Left colon (tissue), 2 donors: Measurements from ENCODE around the gene CHIT1. TPM values are rescaled to one million over a fixed set of nuclear protein-coding genes. Genes with fewer than 3 reads are reported as not detected.

ENCODE experiments used
- ATAC-seq: fragments of 200-7000 bp; cut with Tn5 transposase; one replicate; pipeline ENCODE4 v1.9.1; 2020; ENCODE audit warnings: mild to moderate bottlenecking, moderate library complexity
- DNase-seq, 2 donors: peaks; one replicate each; pipeline ENCODE4 v3.0.0-alpha.2; 2020
- intact Hi-C, 2 donors: fragments of 100-400 bp; cut with DNase I in 1 of 2; cut with micrococcal nuclease in 1 of 2; formaldehyde crosslinking; loops; one replicate each; pipeline versions ENCODE4 v1.11.2 to v1.14.0; 2022; cut with DNase I, micrococcal nuclease
- long read RNA-seq: library from polyadenylated mRNA; unstranded; transcript quantifications from one replicate; pipeline ENCODE4 v2.0.0, GENCODE V29; 2021
- total RNA-seq, 2 donors: library from RNA; stranded (reverse); fragmentation: NEBNext Ultra II Directional; extraction: Animal tissue kit (Norgen Biotek cat#: 25700); gene quantifications; one replicate each; pipeline ENCODE4 v1.2.1, GENCODE V29; 2021
- donor health status: DM: no; HTN: no; CAD: no.
- donor health status: DM: yes; HTN: yes; CAD: no.

Gene CHIT1
- under 1 TPM in 1 of 2 donors, not detected in 1; 0.40 TPM for total RNA-seq
- long read RNA-seq = 0 reads

GRCh38 chr1:203229471-203230135 is at the start of gene CHIT1:
TSS of gene CHIT1 (minus strand) at chr1:203229673. CDS start at chr1:203229636, 37 bp downstream.
- no peak for DNase-seq
- ATAC-seq = no peak
- intact Hi-C loops = no loop called here

- DNase-seq (no peak), ATAC-seq (no peak)
- intact Hi-C loops = no loop called here
These were observed 49.5 kb upstream of the CHIT1 start for GRCh38 chr1:203278885-203279406.

GRCh38 chr1:203278082-203278884 is 48.8 kb upstream of the CHIT1 start:
- intact Hi-C loops = no loop called here
- peak; percentile 75 to 91 for DNase-seq
- ATAC-seq = peak; percentile 44

GRCh38 chr1:203276916-203277545 is 47.6 kb upstream of the CHIT1 start:
- ATAC-seq = no peak
- intact Hi-C loops = no loop called here
- DNase-seq = no peak

GRCh38 chr1:203276408-203276807 is 46.9 kb upstream of the CHIT1 start:
- ATAC-seq = no peak
- intact Hi-C loops = no loop called here
- peak in 1 of 2 donors; percentile 6 for DNase-seq

- no peak for ATAC-seq
- intact Hi-C loops = no loop called here
- peak in 1 of 2 donors; percentile 7 for DNase-seq
These were observed 46.3 kb upstream of the CHIT1 start for GRCh38 chr1:203275656-203276272.

- ATAC-seq (no peak), DNase-seq (peak; percentile 33 to 65)
- intact Hi-C loops = loop anchor here (5.0 kb wide), 5 partner anchors 53 to 208 kb away; no protein-coding TSS in a partner anchor
These were observed 45.3 kb upstream of the CHIT1 start for GRCh38 chr1:203274603-203275381.

- ATAC-seq (no peak), DNase-seq (peak; percentile 66 to 72)
- intact Hi-C loops = loop anchor here (5.0 kb wide), 5 partner anchors 53 to 208 kb away; no protein-coding TSS in a partner anchor
These were observed 44.6 kb upstream of the CHIT1 start for GRCh38 chr1:203273869-203274602.

- peak; percentile 79 for ATAC-seq
- peak; percentile 87 to 92 for DNase-seq
- intact Hi-C loops = loop anchor here (5.0 kb wide), 5 partner anchors 54 to 209 kb away; no protein-coding TSS in a partner anchor
These were observed 43.9 kb upstream of the CHIT1 start for GRCh38 chr1:203273206-203273868.

- peak in 1 of 2 donors; percentile 29 for DNase-seq
- ATAC-seq = no peak
- intact Hi-C loops = loop anchor here (5.0 kb wide), 5 partner anchors 55 to 210 kb away; no protein-coding TSS in a partner anchor
These were observed 43.2 kb upstream of the CHIT1 start for GRCh38 chr1:203272633-203273205.

GRCh38 chr1:203271962-203272632 is 42.6 kb upstream of the CHIT1 start:
- ATAC-seq = peak; percentile 8
- intact Hi-C loops = loop anchor here (5.0 kb wide), 5 partner anchors 55 to 210 kb away; no protein-coding TSS in a partner anchor
- peak; percentile 28 to 65 for DNase-seq

- intact Hi-C loops = loop anchor here (5.0 kb wide), 5 partner anchors 56 to 211 kb away; no protein-coding TSS in a partner anchor
- peak; percentile 75 to 82 for DNase-seq
- peak; percentile 60 for ATAC-seq
These were observed 41.7 kb upstream of the CHIT1 start for GRCh38 chr1:203271018-203271743.

GRCh38 chr1:203270448-203270847 is 41.0 kb upstream of the CHIT1 start:
- intact Hi-C loops = loop anchor here (5.0 kb wide), 5 partner anchors 57 to 212 kb away; no protein-coding TSS in a partner anchor
- ATAC-seq (no peak), DNase-seq (no peak)

- ATAC-seq (no peak), DNase-seq (no peak)
- intact Hi-C loops = loop anchor here (5.0 kb wide), 5 partner anchors 58 to 213 kb away; no protein-coding TSS in a partner anchor
These were observed 40.2 kb upstream of the CHIT1 start for GRCh38 chr1:203269654-203270020.
